ENCODE measurements around the gene SFR1.

DNA sequence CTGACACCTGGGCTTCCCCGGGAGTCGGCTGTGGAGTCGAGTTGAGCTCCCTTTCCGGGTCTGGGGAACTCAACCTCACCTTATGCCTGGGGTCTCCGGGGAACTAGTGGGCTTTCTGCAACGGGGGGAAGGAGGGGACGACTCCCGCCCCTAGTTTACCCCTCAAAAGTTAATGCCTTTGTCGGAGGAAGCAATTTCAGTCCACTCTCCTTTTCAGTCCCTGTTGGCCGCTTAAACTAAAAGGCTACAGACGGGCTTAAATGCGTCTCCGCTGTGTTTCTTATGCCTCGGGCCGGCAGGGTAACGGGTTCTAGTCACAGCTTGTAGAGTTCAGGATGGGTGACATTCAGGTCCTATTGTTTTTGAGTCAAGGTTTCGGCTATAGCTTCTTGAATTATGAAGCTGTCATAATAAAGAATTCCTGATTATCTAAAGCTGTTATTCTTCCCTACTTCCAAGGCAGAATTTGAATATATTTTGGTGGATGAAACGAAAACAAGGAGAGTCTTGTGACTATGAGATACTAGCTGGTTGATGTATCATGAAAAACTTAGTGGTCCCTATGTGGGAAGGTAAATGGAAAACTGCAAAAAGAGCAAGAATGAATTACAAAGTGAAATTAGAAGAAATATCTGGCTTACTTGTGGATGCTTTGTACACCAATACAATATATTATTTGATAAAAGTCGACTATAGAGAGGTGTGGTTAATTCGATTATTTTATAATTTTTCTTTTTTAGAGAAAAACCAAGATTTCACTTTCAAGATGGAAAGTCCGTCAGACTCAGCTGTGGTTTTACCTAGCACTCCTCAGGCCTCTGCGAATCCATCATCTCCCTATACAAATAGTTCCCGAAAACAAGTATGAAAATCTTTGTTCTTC lies 495 bp downstream of the SFR1 start:
- TF ChIP-seq, protein P1, sequence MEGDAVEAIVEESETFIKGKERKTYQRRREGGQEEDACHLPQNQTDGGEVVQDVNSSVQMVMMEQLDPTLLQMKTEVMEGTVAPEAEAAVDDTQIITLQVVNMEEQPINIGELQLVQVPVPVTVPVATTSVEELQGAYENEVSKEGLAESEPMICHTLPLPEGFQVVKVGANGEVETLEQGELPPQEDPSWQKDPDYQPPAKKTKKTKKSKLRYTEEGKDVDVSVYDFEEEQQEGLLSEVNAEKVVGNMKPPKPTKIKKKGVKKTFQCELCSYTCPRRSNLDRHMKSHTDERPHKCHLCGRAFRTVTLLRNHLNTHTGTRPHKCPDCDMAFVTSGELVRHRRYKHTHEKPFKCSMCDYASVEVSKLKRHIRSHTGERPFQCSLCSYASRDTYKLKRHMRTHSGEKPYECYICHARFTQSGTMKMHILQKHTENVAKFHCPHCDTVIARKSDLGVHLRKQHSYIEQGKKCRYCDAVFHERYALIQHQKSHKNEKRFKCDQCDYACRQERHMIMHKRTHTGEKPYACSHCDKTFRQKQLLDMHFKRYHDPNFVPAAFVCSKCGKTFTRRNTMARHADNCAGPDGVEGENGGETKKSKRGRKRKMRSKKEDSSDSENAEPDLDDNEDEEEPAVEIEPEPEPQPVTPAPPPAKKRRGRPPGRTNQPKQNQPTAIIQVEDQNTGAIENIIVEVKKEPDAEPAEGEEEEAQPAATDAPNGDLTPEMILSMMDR (IDR thresholded peaks at IDR 0.05): no peak
- peak in 1 of 2 donors; percentile 40 for TF ChIP-seq POLR2A (IDR thresholded peaks at IDR 0.05)
